Breast epithelium (tissue), 3 donors: Measurements from ENCODE around the gene AKR7A3.

Experiments used
- CTCF ChIP-seq, 3 donors: fragments of 450-650 bp; IDR thresholded peaks; one replicate each; pipeline ENCODE4 v1.5.1; 2016 to 2017; ENCODE audit warnings: antibody characterized with exemption in 3 of 3, mild to moderate bottlenecking in 3 of 3, moderate library complexity in 3 of 3
- POLR2A ChIP-seq: fragments of 450-650 bp; IDR thresholded peaks from one replicate; pipeline ENCODE4 v1.6.1; 2016; ENCODE audit warnings: antibody characterized with exemption, mild to moderate bottlenecking, moderate library complexity

GRCh38 chr1:19310720-19311502 is 22.3 kb upstream of the AKR7A3 start:
- TF ChIP-seq CTCF (IDR thresholded peaks at IDR 0.05): no peak
- TF ChIP-seq POLR2A: no peak
